Lung (tissue), 12 donors: Measurements from ENCODE around the gene ARHGAP27. TPM values are rescaled to one million over a fixed set of nuclear protein-coding genes. Genes with fewer than 3 reads are reported as not detected.

ENCODE experiments used
- ATAC-seq: fragments of 200-7000 bp; cut with Tn5 transposase; one replicate; pipeline ENCODE4 v1.9.1; 2020; ENCODE audit warnings: moderate number of reproducible peaks; ENCODE audit not compliant: insufficient read depth, low FRiP score
- DNase-seq, 3 donors: peaks; one replicate each; pipeline ENCODE4 v3.0.0-alpha.2; 2013 to 2017
- H3K27ac ChIP-seq, 2 donors: one replicate each; pipeline ENCODE4 v1.5.1; 2013; ENCODE audit warnings: mild to moderate bottlenecking in 2 of 2, moderate library complexity in 2 of 2, control low read depth in 1 of 2, inconsistent platforms in 1 of 2, low read depth in 1 of 2, low read length in 1 of 2
- H3K27me3 ChIP-seq, 3 donors: one replicate each; pipeline ENCODE4 v1.5.1; 2013; ENCODE audit warnings: low read length in 2 of 3; ENCODE audit not compliant: control insufficient read depth in 3 of 3, insufficient read depth in 3 of 3
- H3K36me3 ChIP-seq, 4 donors: one replicate each; pipeline ENCODE4 v1.5.1; 2013; ENCODE audit warnings: low read length in 4 of 4, mild to moderate bottlenecking in 1 of 4, moderate library complexity in 1 of 4; ENCODE audit not compliant: control insufficient read depth in 4 of 4, insufficient read depth in 4 of 4
- H3K4me1 ChIP-seq, 5 donors: one replicate each; pipeline ENCODE4 v1.5.1; 2013; ENCODE audit warnings: low read length in 5 of 5, mild to moderate bottlenecking in 2 of 5, moderate library complexity in 1 of 5; ENCODE audit not compliant: control insufficient read depth in 5 of 5, insufficient read depth in 5 of 5
- H3K4me3 ChIP-seq: one replicate; pipeline ENCODE4 v1.5.1; 2013; ENCODE audit warnings: mild to moderate bottlenecking, control low read depth, moderate library complexity
- H3K9ac ChIP-seq, 2 donors: one replicate each; pipeline ENCODE4 v1.5.1; 2013; ENCODE audit warnings: low read length in 2 of 2, control low read depth in 1 of 2; ENCODE audit not compliant: insufficient read depth in 1 of 2
- H3K9me3 ChIP-seq, 4 donors: one replicate each; pipeline ENCODE4 v1.5.1; 2013; ENCODE audit warnings: low read length in 3 of 4, mild to moderate bottlenecking in 1 of 4, moderate library complexity in 1 of 4; ENCODE audit not compliant: control insufficient read depth in 4 of 4, insufficient read depth in 3 of 4
- WGBS, 2 donors: extraction: QIAGEN DNeasy Blood & Tissue Kit; methylation state at CpG; one replicate each; pipeline ENCODE4 v1.1.7; 2013; 5-methylcytosine and 5-hydroxymethylcytosine counted together
- polyA plus RNA-seq, 2 donors: library from polyadenylated mRNA; stranded (reverse); fragments of 200-250 nt; gene quantifications; one replicate each; pipeline ENCODE4 v1.2.1, GENCODE V29; 2013
- total RNA-seq, 2 donors: library from RNA; depleted of rRNA in 1 of 2; stranded (reverse); fragments of >200 nt in 1 of 2; gene quantifications; one replicate each; pipeline ENCODE4 v1.2.1, GENCODE V29; 2014 to 2021
- TF ChIP-seq, protein P1 (sequence below): IDR thresholded peaks from 2 replicates; pipeline ENCODE4 v1.5.1; 2012; ENCODE audit warnings: mild to moderate bottlenecking; ENCODE audit errors: control extremely low read depth, extremely low read depth
- donor health status: control.
- donor health status: control.
- donor health status: Bipolar disorder and iron deficiency.
- donor health status: healthy.
- donor health status: DM: yes; HTN: yes; CAD: no.

Gene ARHGAP27
- total and polyA plus RNA-seq, 4 donors: 42.4 to 85.8 (median 61.8) TPM

- H3K4me1 ChIP-seq: peaks cover 0 to 9% (median 5%) of the 10 kb centered on the region in 5 donors
- no peak for DNase-seq
- H3K9me3 ChIP-seq: peaks cover 0 to 3% (median 0%) of the 10 kb centered on the region in 4 donors
- TF ChIP-seq, protein P1, sequence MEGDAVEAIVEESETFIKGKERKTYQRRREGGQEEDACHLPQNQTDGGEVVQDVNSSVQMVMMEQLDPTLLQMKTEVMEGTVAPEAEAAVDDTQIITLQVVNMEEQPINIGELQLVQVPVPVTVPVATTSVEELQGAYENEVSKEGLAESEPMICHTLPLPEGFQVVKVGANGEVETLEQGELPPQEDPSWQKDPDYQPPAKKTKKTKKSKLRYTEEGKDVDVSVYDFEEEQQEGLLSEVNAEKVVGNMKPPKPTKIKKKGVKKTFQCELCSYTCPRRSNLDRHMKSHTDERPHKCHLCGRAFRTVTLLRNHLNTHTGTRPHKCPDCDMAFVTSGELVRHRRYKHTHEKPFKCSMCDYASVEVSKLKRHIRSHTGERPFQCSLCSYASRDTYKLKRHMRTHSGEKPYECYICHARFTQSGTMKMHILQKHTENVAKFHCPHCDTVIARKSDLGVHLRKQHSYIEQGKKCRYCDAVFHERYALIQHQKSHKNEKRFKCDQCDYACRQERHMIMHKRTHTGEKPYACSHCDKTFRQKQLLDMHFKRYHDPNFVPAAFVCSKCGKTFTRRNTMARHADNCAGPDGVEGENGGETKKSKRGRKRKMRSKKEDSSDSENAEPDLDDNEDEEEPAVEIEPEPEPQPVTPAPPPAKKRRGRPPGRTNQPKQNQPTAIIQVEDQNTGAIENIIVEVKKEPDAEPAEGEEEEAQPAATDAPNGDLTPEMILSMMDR: no peak
- H3K4me3 ChIP-seq: no peak overlapping the region
- no peak overlapping the region for H3K27ac ChIP-seq
- no peak for ATAC-seq
- 93 to 94% methylated on average over 10 of the region's 10 CpGs for WGBS, 2 donors
- H3K36me3 ChIP-seq: peaks cover 0 to 33% (median 3%) of the 10 kb centered on the region in 4 donors
- peaks cover 0 to 16% (median 0%) of the 10 kb centered on the region in 3 donors for H3K27me3 ChIP-seq
- no peak overlapping the region for H3K9ac ChIP-seq
These were observed 3.5 kb upstream of the ARHGAP27 start for GRCh38 chr17:45436161-45436560.

- peaks cover 0 to 3% (median 0%) of the 10 kb centered on the region in 4 donors for H3K9me3 ChIP-seq
- H3K27ac ChIP-seq: no peak overlapping the region
- peaks cover 0 to 33% (median 3%) of the 10 kb centered on the region in 4 donors for H3K36me3 ChIP-seq
- ATAC-seq: no peak
- WGBS, 2 donors: 85 to 87% methylated on average over 5 of the region's 5 CpGs
- TF ChIP-seq, protein P1: no peak
- peaks cover 0 to 22% (median 7%) of the 10 kb centered on the region in 3 donors for H3K27me3 ChIP-seq
- no peak overlapping the region for H3K9ac ChIP-seq
- H3K4me1 ChIP-seq: peaks cover 0 to 15% (median 8%) of the 10 kb centered on the region in 5 donors
- H3K4me3 ChIP-seq: no peak overlapping the region
- no peak for DNase-seq
These were observed 2.8 kb upstream of the ARHGAP27 start for GRCh38 chr17:45435481-45435880.

DNA sequence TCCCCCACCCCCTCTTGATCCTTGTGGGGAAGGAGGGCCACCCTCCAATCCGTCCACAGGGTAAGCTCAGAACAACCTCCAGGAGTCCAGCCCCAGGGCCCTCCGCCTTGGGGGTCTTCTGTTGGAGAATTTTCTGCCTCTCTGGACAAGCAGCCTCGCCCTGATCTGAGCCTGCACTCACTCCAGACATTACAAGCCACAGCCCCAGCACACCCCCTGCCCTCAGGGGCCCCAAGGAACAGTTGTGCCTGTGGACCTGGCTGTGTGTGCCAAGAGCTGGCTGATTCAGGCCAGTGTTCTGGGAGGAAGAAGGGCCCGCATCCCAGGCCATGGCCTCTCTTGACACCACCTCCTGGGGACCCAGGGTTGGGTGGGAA lies 477 bp upstream of the ARHGAP27 start:
- Histone ChIP-seq H3K4me1 (peaks cover 0 to 19% (median 8%) of the 10 kb centered on the region in 5 donors), H3K9ac (no peak overlapping the region), H3K27ac (peak overlapping the region; percentile 47 to 72), H3K9me3 (peaks cover 0 to 3% (median 0%) of the 10 kb centered on the region in 4 donors), H3K27me3 (peaks cover 0 to 37% (median 23%) of the 10 kb centered on the region in 3 donors), H3K4me3 (no peak overlapping the region), H3K36me3 (peaks cover 0 to 30% (median 3%) of the 10 kb centered on the region in 4 donors)
- TF ChIP-seq, protein P1: no peak
- 46 to 50% methylated on average over 4 of the region's 4 CpGs for WGBS, 2 donors
- no peak for DNase-seq
- ATAC-seq: no peak
